GM12878 (cell line): Measurements from ENCODE around the gene PAX2. TPM values are rescaled to one million over a fixed set of nuclear protein-coding genes. Genes with fewer than 3 reads are reported as not detected.

Experiments
- polyA plus RNA-seq, 11 experiments: library from polyadenylated mRNA; depleted of rRNA in 4 of 11; unstranded in 6 of 11; stranded (reverse) in 5 of 11; fragments of >200 nt; fragmentation: Nextera tagmentation in 4 of 11; fragmentation: Illumina TruSeq in 1 of 11; extraction: Ambion mirVana in 4 of 11; extraction: Trizol in 1 of 11; gene quantifications; 1 replicate in 1 of 11; 2 replicates in 10 of 11; pipeline versions ENCODE4 v1.2.1 to v1.2.3, GENCODE V29; 2011 to 2016; ENCODE audit warnings: inconsistent platforms in 2 of 11, missing spikeins in 2 of 11, low read depth in 1 of 11
- total RNA-seq, 4 experiments: library from RNA; depleted of rRNA in 3 of 4; stranded (reverse); fragments of >200 nt in 3 of 4; fragmentation: Illumina TruSeq in 1 of 4; extraction: Trizol in 1 of 4; gene quantifications; 2 replicates each; pipeline versions ENCODE4 v1.2.1 to v1.2.3, GENCODE V29; 2013 to 2021

Gene PAX2
- total and polyA plus RNA-seq, 10 of the 15 experiments (the other 5 are each of a cell fraction or from before 2014, with no cell fraction given) = not detected

Other genes with a start within 250 kb of the PAX2 start
- gene SEC31B, start 225.7 kb upstream of the PAX2 start, total RNA-seq (2014; rRNA removed) = 5.8 and 6.6 TPM in 2 replicates
- gene SEC31B, start 225.7 kb upstream of the PAX2 start, total RNA-seq (2014; rRNA removed; fragmentation: Illumina TruSeq; extraction: Trizol) = 3.9 and 4.4 TPM in 2 replicates
- 10.6 and 12.4 TPM in 2 replicates for gene SEC31B, start 225.7 kb upstream of the PAX2 start, total RNA-seq (2021)
- gene SEC31B, start 225.7 kb upstream of the PAX2 start, polyA plus RNA-seq (2011; rRNA removed) = 21.2 and 24.3 TPM in 2 replicates
- gene SEC31B, start 225.7 kb upstream of the PAX2 start, polyA plus RNA-seq (2014; fragmentation: Illumina TruSeq; extraction: Trizol) = 10.9 and 13.6 TPM in 2 replicates
- gene SEC31B, start 225.7 kb upstream of the PAX2 start, polyA plus RNA-seq (2014; fragmentation: Nextera tagmentation; extraction: Ambion mirVana) = 1 to 10 TPM; 3.4 to 5.8 TPM
- gene SEC31B, start 225.7 kb upstream of the PAX2 start, polyA plus RNA-seq (2014; rRNA removed) = 13.2 and 13.4 TPM in 2 replicates
- gene SEC31B, start 225.7 kb upstream of the PAX2 start, polyA plus RNA-seq (2016; fragmentation: Nextera tagmentation; extraction: Ambion mirVana) = 10 to 100 TPM in 1 of 2 experiments, 1 to 10 TPM in 1; 9.2 to 11.0 TPM
- 344 and 365 TPM in 2 replicates for gene NDUFB8, start 215.7 kb upstream of the PAX2 start, total RNA-seq (2014; rRNA removed)
- gene NDUFB8, start 215.7 kb upstream of the PAX2 start, total RNA-seq (2014; rRNA removed; fragmentation: Illumina TruSeq; extraction: Trizol) = 230 and 249 TPM in 2 replicates
- gene NDUFB8, start 215.7 kb upstream of the PAX2 start, total RNA-seq (2021) = 203 and 211 TPM in 2 replicates
- gene NDUFB8, start 215.7 kb upstream of the PAX2 start, polyA plus RNA-seq (2011; rRNA removed) = 214 and 287 TPM in 2 replicates
- gene NDUFB8, start 215.7 kb upstream of the PAX2 start, polyA plus RNA-seq (2014; fragmentation: Illumina TruSeq; extraction: Trizol) = 169 and 180 TPM in 2 replicates
- 100 to 1,000 TPM; 475 to 572 TPM for gene NDUFB8, start 215.7 kb upstream of the PAX2 start, polyA plus RNA-seq (2014; fragmentation: Nextera tagmentation; extraction: Ambion mirVana)
- 421 and 443 TPM in 2 replicates for gene NDUFB8, start 215.7 kb upstream of the PAX2 start, polyA plus RNA-seq (2014; rRNA removed)
- 100 to 1,000 TPM; 500 to 536 TPM for gene NDUFB8, start 215.7 kb upstream of the PAX2 start, polyA plus RNA-seq (2016; fragmentation: Nextera tagmentation; extraction: Ambion mirVana)
- gene HIF1AN, start 209.6 kb upstream of the PAX2 start, total RNA-seq (2014; rRNA removed) = 5.5 and 6.2 TPM in 2 replicates
- 14.1 and 14.8 TPM in 2 replicates for gene HIF1AN, start 209.6 kb upstream of the PAX2 start, total RNA-seq (2014; rRNA removed; fragmentation: Illumina TruSeq; extraction: Trizol)
- 32.2 TPM in 2 replicates for gene HIF1AN, start 209.6 kb upstream of the PAX2 start, total RNA-seq (2021)
- gene HIF1AN, start 209.6 kb upstream of the PAX2 start, polyA plus RNA-seq (2011; rRNA removed) = 15.5 and 22.4 TPM in 2 replicates
- gene HIF1AN, start 209.6 kb upstream of the PAX2 start, polyA plus RNA-seq (2014; fragmentation: Illumina TruSeq; extraction: Trizol) = 15.9 and 19.7 TPM in 2 replicates
- 1 to 10 TPM; 1.9 to 2.2 TPM for gene HIF1AN, start 209.6 kb upstream of the PAX2 start, polyA plus RNA-seq (2014; fragmentation: Nextera tagmentation; extraction: Ambion mirVana)
- gene HIF1AN, start 209.6 kb upstream of the PAX2 start, polyA plus RNA-seq (2014; rRNA removed) = 10.6 and 14.5 TPM in 2 replicates
- 10 to 100 TPM; 35.7 to 37.2 TPM for gene HIF1AN, start 209.6 kb upstream of the PAX2 start, polyA plus RNA-seq (2016; fragmentation: Nextera tagmentation; extraction: Ambion mirVana)
- 17.8 and 20.1 TPM in 2 replicates for gene SLF2, start 167.4 kb downstream of the PAX2 start, total RNA-seq (2014; rRNA removed)
- 25.2 and 26.3 TPM in 2 replicates for gene SLF2, start 167.4 kb downstream of the PAX2 start, total RNA-seq (2014; rRNA removed; fragmentation: Illumina TruSeq; extraction: Trizol)
- 14.9 and 19.6 TPM in 2 replicates for gene SLF2, start 167.4 kb downstream of the PAX2 start, total RNA-seq (2021)
- gene SLF2, start 167.4 kb downstream of the PAX2 start, polyA plus RNA-seq (2011; rRNA removed) = 18.1 and 26.7 TPM in 2 replicates
- 17.0 and 22.9 TPM in 2 replicates for gene SLF2, start 167.4 kb downstream of the PAX2 start, polyA plus RNA-seq (2014; fragmentation: Illumina TruSeq; extraction: Trizol)
- gene SLF2, start 167.4 kb downstream of the PAX2 start, polyA plus RNA-seq (2014; fragmentation: Nextera tagmentation; extraction: Ambion mirVana) = 1 to 10 TPM; 3.0 to 3.1 TPM
- gene SLF2, start 167.4 kb downstream of the PAX2 start, polyA plus RNA-seq (2014; rRNA removed) = 12.8 and 13.1 TPM in 2 replicates
- 10 to 100 TPM; 21.3 to 22.0 TPM for gene SLF2, start 167.4 kb downstream of the PAX2 start, polyA plus RNA-seq (2016; fragmentation: Nextera tagmentation; extraction: Ambion mirVana)
- gene SEMA4G, start 223.9 kb downstream of the PAX2 start, total RNA-seq (2014; rRNA removed) = 0.05 TPM in 1 of 2 replicates, not detected in the other
- gene SEMA4G, start 223.9 kb downstream of the PAX2 start, total RNA-seq (2014; rRNA removed; fragmentation: Illumina TruSeq; extraction: Trizol) = not detected in 2 replicates
- gene SEMA4G, start 223.9 kb downstream of the PAX2 start, total RNA-seq (2021) = 0.19 and 0.23 TPM in 2 replicates
- gene SEMA4G, start 223.9 kb downstream of the PAX2 start, polyA plus RNA-seq (2011; rRNA removed) = 0.91 and 2.3 TPM in 2 replicates
- 0.25 and 0.62 TPM in 2 replicates for gene SEMA4G, start 223.9 kb downstream of the PAX2 start, polyA plus RNA-seq (2014; fragmentation: Illumina TruSeq; extraction: Trizol)
- not detected for gene SEMA4G, start 223.9 kb downstream of the PAX2 start, polyA plus RNA-seq (2014; fragmentation: Nextera tagmentation; extraction: Ambion mirVana)
- gene SEMA4G, start 223.9 kb downstream of the PAX2 start, polyA plus RNA-seq (2014; rRNA removed) = 0.09 and 0.22 TPM in 2 replicates
- gene SEMA4G, start 223.9 kb downstream of the PAX2 start, polyA plus RNA-seq (2016; fragmentation: Nextera tagmentation; extraction: Ambion mirVana) = under 1 TPM; 0.63 to 0.88 TPM
- gene MRPL43, start 241.9 kb downstream of the PAX2 start, total RNA-seq (2014; rRNA removed) = 74.8 and 84.7 TPM in 2 replicates
- gene MRPL43, start 241.9 kb downstream of the PAX2 start, total RNA-seq (2014; rRNA removed; fragmentation: Illumina TruSeq; extraction: Trizol) = 34.3 and 40.1 TPM in 2 replicates
- gene MRPL43, start 241.9 kb downstream of the PAX2 start, total RNA-seq (2021) = 58.6 and 65.5 TPM in 2 replicates
- 39.3 and 64.7 TPM in 2 replicates for gene MRPL43, start 241.9 kb downstream of the PAX2 start, polyA plus RNA-seq (2011; rRNA removed)
- 15.9 and 24.8 TPM in 2 replicates for gene MRPL43, start 241.9 kb downstream of the PAX2 start, polyA plus RNA-seq (2014; fragmentation: Illumina TruSeq; extraction: Trizol)
- 10 to 100 TPM; 16.6 to 24.2 TPM for gene MRPL43, start 241.9 kb downstream of the PAX2 start, polyA plus RNA-seq (2014; fragmentation: Nextera tagmentation; extraction: Ambion mirVana)
- gene MRPL43, start 241.9 kb downstream of the PAX2 start, polyA plus RNA-seq (2014; rRNA removed) = 102 and 115 TPM in 2 replicates
- gene MRPL43, start 241.9 kb downstream of the PAX2 start, polyA plus RNA-seq (2016; fragmentation: Nextera tagmentation; extraction: Ambion mirVana) = 100 to 1,000 TPM; 101 to 108 TPM
- gene TWNK, start 242.0 kb downstream of the PAX2 start, total RNA-seq (2014; rRNA removed) = 19.3 and 20.4 TPM in 2 replicates
- 14.0 and 17.2 TPM in 2 replicates for gene TWNK, start 242.0 kb downstream of the PAX2 start, total RNA-seq (2014; rRNA removed; fragmentation: Illumina TruSeq; extraction: Trizol)
- gene TWNK, start 242.0 kb downstream of the PAX2 start, total RNA-seq (2021) = 19.5 and 23.0 TPM in 2 replicates
- 13.7 and 16.9 TPM in 2 replicates for gene TWNK, start 242.0 kb downstream of the PAX2 start, polyA plus RNA-seq (2011; rRNA removed)
- gene TWNK, start 242.0 kb downstream of the PAX2 start, polyA plus RNA-seq (2014; fragmentation: Illumina TruSeq; extraction: Trizol) = 32.4 and 32.8 TPM in 2 replicates
- 10 to 100 TPM; 13.6 to 19.0 TPM for gene TWNK, start 242.0 kb downstream of the PAX2 start, polyA plus RNA-seq (2014; fragmentation: Nextera tagmentation; extraction: Ambion mirVana)
- 19.3 and 22.3 TPM in 2 replicates for gene TWNK, start 242.0 kb downstream of the PAX2 start, polyA plus RNA-seq (2014; rRNA removed)
- 10 to 100 TPM; 14.4 to 16.6 TPM for gene TWNK, start 242.0 kb downstream of the PAX2 start, polyA plus RNA-seq (2016; fragmentation: Nextera tagmentation; extraction: Ambion mirVana)